Neutrophil (primary cell): ENCODE data around the gene ENTR1.

Source experiments
- H3K27ac ChIP-seq: fragments of 200-600 bp; sonication (generic); 2 replicates; pipeline ENCODE4 v1.5.1; 2016; ENCODE audit warnings: mild to moderate bottlenecking, moderate library complexity
- H3K27me3 ChIP-seq: fragments of 200-600 bp; sonication (generic); 2 replicates; pipeline ENCODE4 v1.6.0; 2016; ENCODE audit warnings: mild to moderate bottlenecking
- H3K36me3 ChIP-seq: fragments of 200-600 bp; sonication (generic); 2 replicates; pipeline ENCODE4 v1.5.1; 2017
- H3K4me1 ChIP-seq, 2 experiments: fragments of 200-600 bp in 1 of 2; sonication (generic) in 1 of 2; 1 replicate in 1 of 2; 2 replicates in 1 of 2; pipeline versions ENCODE4 v1.5.1 to v1.6.1; 2013 to 2016; ENCODE audit warnings: low read depth in 1 of 2, low read length in 1 of 2, mild to moderate bottlenecking in 1 of 2, moderate library complexity in 1 of 2; ENCODE audit not compliant: control insufficient read depth in 1 of 2, insufficient read depth in 1 of 2
- H3K4me3 ChIP-seq, 2 experiments: fragments of 200-600 bp in 1 of 2; sonication (generic) in 1 of 2; 1 replicate in 1 of 2; 2 replicates in 1 of 2; pipeline ENCODE4 v1.5.1; 2013 to 2016; ENCODE audit warnings: low read depth in 1 of 2, low read length in 1 of 2, mild to moderate bottlenecking in 1 of 2, moderate library complexity in 1 of 2
- H3K9me3 ChIP-seq: fragments of 200-600 bp; sonication (generic); 2 replicates; pipeline ENCODE4 v1.5.1; 2016
- TF ChIP-seq, protein P1 (sequence below): fragments of 200-600 bp; sonication (generic); IDR thresholded peaks from 2 replicates; pipeline ENCODE4 v1.5.1; 2016; ENCODE audit warnings: antibody characterized with exemption

Gene ENTR1

DNA sequence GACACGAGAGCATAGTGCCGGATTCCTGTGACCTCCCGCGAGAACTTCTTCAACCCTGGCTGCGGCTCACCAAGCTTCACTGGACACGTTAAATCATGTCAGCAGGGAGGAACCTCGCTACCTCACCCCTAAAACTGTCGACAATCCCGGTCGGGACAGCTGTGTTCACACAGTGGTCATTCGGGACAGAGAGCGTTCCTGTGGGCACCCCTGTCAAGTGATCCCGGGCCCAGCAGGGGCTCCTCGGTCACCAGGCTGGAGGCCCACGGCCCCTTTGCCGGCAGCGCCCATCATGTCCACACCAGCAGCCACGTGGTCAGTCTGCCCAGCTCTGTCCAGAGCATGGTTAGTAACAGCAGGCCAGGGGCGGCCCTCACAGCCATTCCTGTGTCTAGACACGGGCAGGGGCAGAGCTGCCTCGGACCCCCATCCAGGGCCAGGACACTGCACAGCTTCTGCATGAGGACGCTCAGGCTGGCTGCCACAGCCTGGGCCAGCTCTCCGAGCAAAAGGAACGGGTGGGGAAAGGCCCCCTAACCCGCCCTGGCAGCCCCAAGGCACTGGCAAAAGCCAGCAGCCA, 25.7 kb upstream of the ENTR1 start:
- H3K36me3 ChIP-seq, result peaks cover 14% of the 10 kb centered on the region
- no peak overlapping the region for H3K27ac ChIP-seq
- peaks cover 15 to 16% of the 10 kb centered on the region in 2 experiments for H3K4me1 ChIP-seq
- TF ChIP-seq, protein P1, sequence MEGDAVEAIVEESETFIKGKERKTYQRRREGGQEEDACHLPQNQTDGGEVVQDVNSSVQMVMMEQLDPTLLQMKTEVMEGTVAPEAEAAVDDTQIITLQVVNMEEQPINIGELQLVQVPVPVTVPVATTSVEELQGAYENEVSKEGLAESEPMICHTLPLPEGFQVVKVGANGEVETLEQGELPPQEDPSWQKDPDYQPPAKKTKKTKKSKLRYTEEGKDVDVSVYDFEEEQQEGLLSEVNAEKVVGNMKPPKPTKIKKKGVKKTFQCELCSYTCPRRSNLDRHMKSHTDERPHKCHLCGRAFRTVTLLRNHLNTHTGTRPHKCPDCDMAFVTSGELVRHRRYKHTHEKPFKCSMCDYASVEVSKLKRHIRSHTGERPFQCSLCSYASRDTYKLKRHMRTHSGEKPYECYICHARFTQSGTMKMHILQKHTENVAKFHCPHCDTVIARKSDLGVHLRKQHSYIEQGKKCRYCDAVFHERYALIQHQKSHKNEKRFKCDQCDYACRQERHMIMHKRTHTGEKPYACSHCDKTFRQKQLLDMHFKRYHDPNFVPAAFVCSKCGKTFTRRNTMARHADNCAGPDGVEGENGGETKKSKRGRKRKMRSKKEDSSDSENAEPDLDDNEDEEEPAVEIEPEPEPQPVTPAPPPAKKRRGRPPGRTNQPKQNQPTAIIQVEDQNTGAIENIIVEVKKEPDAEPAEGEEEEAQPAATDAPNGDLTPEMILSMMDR, result no peak
- no peaks in the 10 kb centered on the region for H3K9me3 ChIP-seq
- H3K4me3 ChIP-seq, result no peak overlapping the region
- H3K27me3 ChIP-seq, result peaks cover 22% of the 10 kb centered on the region

DNA sequence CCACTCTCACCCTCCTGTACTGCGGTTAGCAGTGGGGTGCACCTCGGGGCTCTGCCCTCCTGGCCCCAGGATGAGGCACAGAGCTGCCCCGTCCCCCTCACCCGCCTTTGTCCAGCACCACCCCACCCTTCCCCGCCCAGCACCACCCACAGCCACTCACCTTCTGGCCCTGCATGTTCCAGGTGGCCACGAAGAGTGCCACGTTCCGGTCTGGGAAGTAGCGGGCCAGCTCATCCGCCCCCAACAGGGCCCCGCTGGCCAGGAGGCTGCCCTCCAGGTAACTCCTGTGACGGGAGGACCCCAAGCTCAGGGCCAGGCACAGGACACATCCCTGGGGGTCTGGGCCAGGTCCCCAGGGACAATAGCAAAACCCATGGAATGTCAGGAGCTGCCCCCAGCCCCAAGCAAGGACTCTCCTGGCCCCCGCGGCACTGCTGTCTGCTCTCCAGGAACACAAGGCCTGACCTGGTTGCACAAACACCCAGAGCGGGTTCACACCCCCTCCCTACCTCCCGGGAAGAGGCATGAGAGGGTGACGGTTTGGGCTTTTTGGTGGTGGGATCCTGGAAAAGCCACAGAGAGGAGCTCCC, 24.3 kb upstream of the ENTR1 start:
- TF ChIP-seq, protein P1, result no peak
- Histone ChIP-seq H3K27me3 (peaks cover 22% of the 10 kb centered on the region), H3K4me1 (peaks cover 11 to 13% of the 10 kb centered on the region in 2 experiments), H3K4me3 (no peak overlapping the region), H3K27ac (no peak overlapping the region), H3K36me3 (peaks cover 12% of the 10 kb centered on the region), H3K9me3 (no peaks in the 10 kb centered on the region)

DNA sequence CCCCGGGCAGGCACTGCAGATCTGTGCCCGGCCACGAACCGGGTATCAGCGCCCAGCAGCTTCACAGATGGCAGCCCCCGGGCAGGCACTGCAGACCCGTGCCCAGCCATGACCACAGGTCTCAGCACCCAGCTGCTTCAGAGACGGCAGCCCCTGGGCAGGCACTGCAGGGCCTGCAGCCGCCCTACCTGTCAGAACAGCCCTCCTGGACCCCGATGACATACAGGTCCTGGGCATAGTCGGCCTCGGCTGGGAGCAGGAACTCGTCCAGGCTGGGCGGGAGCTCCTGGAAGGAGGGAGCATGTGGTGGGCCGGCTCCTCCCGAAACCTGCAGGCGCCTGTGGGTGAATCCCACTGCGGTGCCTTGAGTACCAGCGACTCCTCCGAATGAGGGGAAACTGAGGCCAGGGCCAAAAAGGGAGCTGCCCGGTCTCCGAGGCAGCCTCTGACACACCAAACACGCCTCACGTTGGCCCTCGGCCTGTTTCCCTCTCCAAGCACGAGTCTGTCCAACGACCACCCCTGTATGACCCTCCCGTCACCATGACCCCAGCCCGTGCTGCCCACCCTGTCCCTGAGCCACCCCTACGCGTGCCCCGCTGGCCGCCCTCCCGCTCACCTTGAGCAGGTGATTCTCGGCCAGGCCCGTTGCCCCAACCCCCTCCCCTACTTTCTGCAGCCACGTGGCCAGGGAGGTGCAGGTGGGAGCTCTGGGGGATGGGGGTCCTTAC, 23.6 kb upstream of the ENTR1 start:
- H3K4me3 ChIP-seq, result no peak overlapping the region
- no peak overlapping the region for H3K27ac ChIP-seq
- TF ChIP-seq, protein P1, result no peak

DNA sequence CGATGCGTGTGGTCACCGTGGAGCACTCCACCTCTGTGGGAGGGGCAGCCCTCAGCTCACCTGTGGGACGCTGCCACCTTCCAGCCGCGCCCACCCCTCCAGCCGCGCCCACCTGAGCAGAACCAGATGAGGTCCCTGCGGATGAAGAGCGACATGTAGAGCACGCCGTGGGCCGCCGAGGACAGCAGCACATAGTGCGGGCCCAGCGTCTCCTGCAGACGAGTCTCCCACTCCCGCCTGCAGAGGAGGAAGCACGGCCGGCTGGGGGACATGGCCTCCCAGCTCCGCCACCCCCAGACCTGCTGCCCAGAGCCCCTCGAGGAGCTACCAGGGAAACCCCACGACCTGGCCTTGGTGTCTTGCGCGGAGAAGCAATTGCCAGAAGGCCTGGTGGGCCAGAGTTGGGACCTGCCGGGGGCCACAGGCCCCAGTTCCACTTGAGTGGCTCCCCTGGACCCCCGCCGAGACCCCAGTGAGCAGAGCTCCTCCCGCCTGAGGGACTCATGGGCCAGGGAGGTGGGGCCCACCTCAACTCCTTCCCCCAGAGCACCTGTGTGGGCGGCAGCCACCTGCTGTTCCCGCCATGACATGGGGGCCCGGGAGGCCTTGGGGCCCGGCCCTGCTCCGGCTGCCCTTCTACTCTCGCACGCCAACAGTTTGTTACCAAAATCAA, 22.8 kb upstream of the ENTR1 start:
- peaks cover under 1 to 1% of the 10 kb centered on the region in 2 experiments for H3K4me1 ChIP-seq
- no peaks in the 10 kb centered on the region for H3K9me3 ChIP-seq
- TF ChIP-seq, protein P1, result no peak
- peaks cover 21% of the 10 kb centered on the region for H3K36me3 ChIP-seq
- H3K27ac ChIP-seq, result no peak overlapping the region
- no peak overlapping the region for H3K4me3 ChIP-seq
- H3K27me3 ChIP-seq, result peaks cover 8% of the 10 kb centered on the region

More for the DNA sequence above, 23.6 kb upstream of the ENTR1 start:
- Histone ChIP-seq H3K9me3 (no peaks in the 10 kb centered on the region), H3K36me3 (peaks cover 19% of the 10 kb centered on the region), H3K4me1 (peaks cover 9 to 10% of the 10 kb centered on the region in 2 experiments), H3K27me3 (peaks cover 16% of the 10 kb centered on the region)

DNA sequence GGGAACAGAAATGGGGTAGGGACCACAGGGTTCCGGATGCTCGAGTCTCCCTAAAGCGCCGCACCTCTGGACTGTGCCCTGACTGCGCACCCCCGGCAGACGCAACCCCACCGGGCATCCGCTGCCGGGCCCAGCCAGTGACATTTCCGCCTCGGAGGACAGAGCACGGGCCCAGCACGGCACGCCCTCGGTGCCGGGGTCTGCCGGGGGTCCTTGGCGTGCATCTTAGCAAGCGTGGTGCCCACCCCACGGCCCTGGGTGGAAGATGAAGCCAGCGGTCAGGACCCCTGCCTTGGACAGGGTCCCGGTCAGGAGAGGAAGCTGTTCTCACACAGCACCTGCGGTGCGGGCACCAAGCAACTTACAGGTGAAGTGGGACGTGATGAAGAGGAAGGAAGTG, 22.2 kb upstream of the ENTR1 start:
- Histone ChIP-seq H3K27ac (no peak overlapping the region), H3K36me3 (peaks cover 21% of the 10 kb centered on the region), H3K27me3 (peaks cover 2% of the 10 kb centered on the region), H3K4me3 (no peak overlapping the region), H3K9me3 (no peaks in the 10 kb centered on the region), H3K4me1 (no peaks in the 10 kb centered on the region)
- TF ChIP-seq, protein P1, result no peak
